GM06990 (cell line): Measurements from ENCODE around the gene ROM1.

Experiments used
- DNase-seq: peaks from one replicate; pipeline ENCODE4 v3.0.0-alpha.2; 2011; ENCODE audit not compliant: insufficient read length; ENCODE audit errors: extremely low read depth
- H3K27me3 ChIP-seq: replicated peaks from 2 replicates; pipeline ENCODE4 v1.6.0; 2011; ENCODE audit warnings: low read length; ENCODE audit not compliant: control insufficient read depth, insufficient read depth
- H3K36me3 ChIP-seq: 2 replicates; pipeline ENCODE4 v1.5.1; 2011; ENCODE audit warnings: low read length; ENCODE audit not compliant: control insufficient read depth, insufficient read depth
- H3K4me3 ChIP-seq: replicated peaks from 2 replicates; pipeline ENCODE4 v1.5.1; 2011; ENCODE audit warnings: low read depth, mild to moderate bottlenecking, control low read depth, low read length
- TF ChIP-seq, protein P1 (sequence below): IDR thresholded peaks from 2 replicates; pipeline ENCODE4 v1.5.1; 2011; ENCODE audit warnings: low read length, control low read depth, mild to moderate bottlenecking, inconsistent platforms; ENCODE audit not compliant: insufficient read depth, poor library complexity, severe bottlenecking

Gene ROM1

DNA sequence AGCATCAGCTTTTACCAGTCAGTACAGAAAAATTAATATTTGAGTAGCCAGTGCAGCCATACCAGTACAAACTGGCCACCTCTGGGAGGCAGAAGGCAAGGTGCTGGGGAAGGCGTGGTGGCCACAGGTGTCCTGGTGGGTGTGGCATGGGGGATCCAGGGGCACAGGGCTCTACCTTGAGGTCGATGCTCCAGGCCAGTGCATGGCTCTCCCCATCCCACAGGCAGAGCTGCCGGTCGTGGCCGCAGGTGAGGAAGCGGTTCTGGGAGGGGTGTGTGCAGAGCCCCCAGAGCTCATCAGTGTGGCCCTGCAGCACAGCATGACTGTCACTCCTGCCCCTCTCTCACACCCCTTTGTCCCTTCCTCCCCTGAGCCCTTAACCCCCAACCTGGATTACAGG is 7.6 kb upstream of the ROM1 start:
- DNase-seq, result no peak
- TF ChIP-seq, protein P1, sequence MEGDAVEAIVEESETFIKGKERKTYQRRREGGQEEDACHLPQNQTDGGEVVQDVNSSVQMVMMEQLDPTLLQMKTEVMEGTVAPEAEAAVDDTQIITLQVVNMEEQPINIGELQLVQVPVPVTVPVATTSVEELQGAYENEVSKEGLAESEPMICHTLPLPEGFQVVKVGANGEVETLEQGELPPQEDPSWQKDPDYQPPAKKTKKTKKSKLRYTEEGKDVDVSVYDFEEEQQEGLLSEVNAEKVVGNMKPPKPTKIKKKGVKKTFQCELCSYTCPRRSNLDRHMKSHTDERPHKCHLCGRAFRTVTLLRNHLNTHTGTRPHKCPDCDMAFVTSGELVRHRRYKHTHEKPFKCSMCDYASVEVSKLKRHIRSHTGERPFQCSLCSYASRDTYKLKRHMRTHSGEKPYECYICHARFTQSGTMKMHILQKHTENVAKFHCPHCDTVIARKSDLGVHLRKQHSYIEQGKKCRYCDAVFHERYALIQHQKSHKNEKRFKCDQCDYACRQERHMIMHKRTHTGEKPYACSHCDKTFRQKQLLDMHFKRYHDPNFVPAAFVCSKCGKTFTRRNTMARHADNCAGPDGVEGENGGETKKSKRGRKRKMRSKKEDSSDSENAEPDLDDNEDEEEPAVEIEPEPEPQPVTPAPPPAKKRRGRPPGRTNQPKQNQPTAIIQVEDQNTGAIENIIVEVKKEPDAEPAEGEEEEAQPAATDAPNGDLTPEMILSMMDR, result no peak
- Histone ChIP-seq H3K36me3 (peaks cover 10% of the 10 kb centered on the region), H3K27me3 (no peaks in the 10 kb centered on the region), H3K4me3 (no peak overlapping the region)

DNA sequence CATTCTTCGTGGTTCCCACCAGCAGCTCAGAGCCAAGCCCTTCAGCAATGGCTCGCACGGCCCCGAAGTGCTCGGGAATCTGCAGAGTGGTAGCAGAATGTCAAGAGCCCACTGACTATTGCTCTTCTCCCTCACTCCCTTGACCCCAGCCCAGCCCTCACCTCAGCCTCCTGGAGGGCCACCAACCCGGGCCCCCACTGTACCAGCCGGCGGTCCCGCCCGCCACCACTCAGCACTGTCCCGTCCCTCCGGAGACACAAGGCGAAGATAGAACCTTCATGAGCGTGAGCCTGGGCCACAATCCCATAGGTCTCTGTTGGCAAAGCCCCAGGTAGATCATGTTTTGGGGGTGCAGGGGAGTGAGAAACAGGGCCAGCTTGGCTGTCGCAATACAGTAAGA is 7.2 kb upstream of the ROM1 start:
- no peak for DNase-seq
- Histone ChIP-seq H3K36me3 (peaks cover 10% of the 10 kb centered on the region), H3K27me3 (no peaks in the 10 kb centered on the region), H3K4me3 (no peak overlapping the region)
- TF ChIP-seq, protein P1, result no peak

DNA sequence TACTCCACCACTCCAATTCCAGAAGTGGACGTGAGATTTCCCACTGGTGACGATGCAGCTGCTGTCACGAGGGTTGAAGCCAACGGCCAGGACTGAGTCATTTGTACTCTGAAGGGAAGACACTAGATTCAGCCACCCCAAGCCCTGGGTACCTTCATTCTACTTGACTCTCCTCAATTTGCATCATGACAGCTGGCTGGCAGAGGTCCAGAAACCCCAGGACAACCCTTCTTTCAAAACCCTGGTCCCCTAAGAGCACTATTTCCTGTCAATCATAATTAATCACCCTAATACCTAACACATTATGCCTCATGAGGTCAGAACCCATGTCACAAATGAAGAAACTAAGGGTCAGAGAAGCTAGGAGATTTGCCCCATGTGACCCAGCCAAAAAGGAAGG is 5.3 kb upstream of the ROM1 start:
- Histone ChIP-seq H3K4me3 (no peak overlapping the region), H3K27me3 (no peaks in the 10 kb centered on the region), H3K36me3 (peaks cover 10% of the 10 kb centered on the region)
- TF ChIP-seq, protein P1, result no peak
- DNase-seq, result no peak

DNA sequence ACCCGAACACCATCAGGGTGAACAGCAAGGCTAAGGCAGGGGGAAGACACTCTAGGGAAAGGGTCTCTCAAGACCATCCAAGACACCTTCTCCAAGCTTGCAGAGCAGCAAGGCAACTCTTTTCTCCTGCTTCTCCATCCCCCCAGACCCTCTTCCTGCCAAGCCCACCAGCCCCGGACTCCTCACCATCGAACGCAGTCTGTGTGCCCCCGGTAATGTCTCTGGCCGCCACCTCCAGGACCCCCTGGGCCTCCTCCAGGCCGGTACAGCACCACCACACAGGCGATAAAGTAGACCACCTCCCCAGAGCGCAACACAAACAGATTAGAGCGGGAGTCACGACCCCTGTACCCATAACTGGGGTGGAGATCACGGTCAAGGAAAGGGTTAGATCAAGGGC is 4.3 kb upstream of the ROM1 start:
- no peaks in the 10 kb centered on the region for H3K27me3 ChIP-seq
- peaks cover 4% of the 10 kb centered on the region for H3K36me3 ChIP-seq
- DNase-seq, result no peak
- TF ChIP-seq, protein P1, result no peak
- no peak overlapping the region for H3K4me3 ChIP-seq

DNA sequence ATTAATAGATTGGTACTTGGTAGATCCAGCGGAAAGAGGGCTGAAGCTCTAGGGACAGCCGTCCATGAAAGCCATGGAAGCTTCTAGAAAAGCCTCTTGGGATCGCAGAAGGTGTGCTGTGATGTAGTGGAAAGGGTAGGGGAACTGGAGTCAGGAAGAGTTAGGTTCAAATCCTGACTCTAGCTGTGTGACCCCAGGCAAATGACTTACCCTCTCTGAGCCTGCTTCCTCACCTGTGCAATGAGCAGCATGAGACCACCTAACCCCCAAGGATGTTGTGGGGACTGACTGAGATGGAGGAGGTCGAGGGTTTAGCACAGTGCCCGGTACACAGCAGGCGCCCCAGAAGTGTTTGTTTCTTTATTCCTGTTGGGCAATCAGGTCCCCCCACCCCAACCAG is 2.7 kb upstream of the ROM1 start:
- Histone ChIP-seq H3K27me3 (no peaks in the 10 kb centered on the region), H3K36me3 (peaks cover 5% of the 10 kb centered on the region), H3K4me3 (no peak overlapping the region)
- DNase-seq, result no peak
- TF ChIP-seq, protein P1, result no peak
